Dermis blood vessel endothelial cell (primary cell): Measurements from ENCODE around the gene RAP1A. TPM values are rescaled to one million over a fixed set of nuclear protein-coding genes. Genes with fewer than 3 reads are reported as not detected.
A peak's percentile ranks its signal among the peaks of the same experiment; 100 is the strongest.

Experiments used
- DNase-seq: peaks from one replicate; pipeline ENCODE4 v3.0.0; 2010
- total RNA-seq: library from RNA; depleted of rRNA; stranded (reverse); fragments of >200 nt; gene quantifications from 2 replicates; pipeline ENCODE4 v1.2.3, GENCODE V29; 2014

The RAP1A gene
- total RNA-seq: 21.1 and 49.1 TPM in 2 replicates

DNA sequence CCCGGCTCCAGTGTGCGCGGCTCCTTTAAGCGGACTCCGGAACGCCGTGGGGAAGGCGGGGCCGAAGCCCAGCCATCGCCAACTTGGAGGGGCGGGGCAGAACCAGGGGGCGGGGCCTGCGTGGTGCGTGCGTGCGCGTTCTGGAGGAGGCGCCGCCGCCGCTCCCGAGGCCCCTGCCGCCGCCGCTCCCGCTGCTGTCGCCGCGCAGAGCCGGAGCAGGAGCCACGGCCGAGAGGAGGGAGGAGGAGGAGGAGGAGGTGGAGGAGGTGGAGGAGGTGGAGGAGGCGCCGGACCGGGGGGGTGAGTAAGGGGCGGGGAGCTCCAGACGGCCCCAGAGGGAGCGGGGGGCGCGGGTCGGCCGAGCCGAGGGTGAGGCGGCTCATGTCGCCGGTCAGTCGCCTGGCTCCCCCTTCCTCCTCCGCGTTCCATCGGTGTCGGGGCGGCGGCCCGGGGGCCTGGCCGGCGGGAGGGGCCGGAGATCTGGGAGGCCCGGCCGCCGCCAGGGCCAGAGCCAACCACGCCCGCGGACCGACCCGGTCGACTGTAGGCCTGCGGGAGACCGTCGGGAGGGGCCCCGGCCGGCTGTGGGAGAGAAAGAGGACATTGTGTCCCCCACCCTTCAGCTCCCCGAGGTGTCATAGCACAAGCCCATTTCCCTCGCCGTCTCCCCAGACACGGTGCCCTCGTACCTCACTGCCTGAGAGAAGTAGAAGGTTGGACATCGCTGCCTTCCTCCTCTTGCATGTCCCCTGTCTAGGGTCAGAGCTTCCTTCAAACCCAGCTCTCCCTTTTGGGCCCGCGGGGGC lies at the start of gene RAP1A:
RAP1A (plus strand) TSS at position 155 of the 806 bp plus-strand sequence. CDS start 71,572 bp downstream, outside the sequence.
- DNase-seq: peak; percentile 96

GRCh38 chr1:111569913-111570312 lies 49.7 kb upstream of the RAP1A start:
- no peak for DNase-seq

- DNase-seq: peak; percentile 27
Measured at GRCh38 chr1:111570781-111571181, 48.8 kb upstream of the RAP1A start.

GRCh38 chr1:111571239-111571638 lies 48.4 kb upstream of the RAP1A start:
- no peak for DNase-seq

DNA sequence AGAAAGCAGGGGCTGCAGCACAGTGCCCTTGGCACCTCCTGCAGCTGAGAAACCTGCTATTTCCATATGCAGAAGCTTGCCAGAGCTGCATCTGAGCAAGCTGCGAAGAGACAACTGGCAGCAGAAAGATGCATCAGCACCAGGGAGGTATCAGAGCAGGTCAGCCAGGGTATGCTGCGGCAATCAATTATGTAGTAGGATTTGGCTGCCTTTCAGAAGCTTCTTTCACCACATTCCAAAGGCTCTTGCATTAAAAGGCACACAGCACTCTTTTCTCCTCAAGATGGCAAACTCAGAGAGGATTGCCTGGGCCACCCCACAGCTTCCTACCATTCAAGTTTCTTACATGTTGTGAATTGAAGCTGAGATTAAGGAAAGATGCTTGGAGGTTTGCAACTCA lies 47.6 kb upstream of the RAP1A start:
- no peak for DNase-seq

DNA sequence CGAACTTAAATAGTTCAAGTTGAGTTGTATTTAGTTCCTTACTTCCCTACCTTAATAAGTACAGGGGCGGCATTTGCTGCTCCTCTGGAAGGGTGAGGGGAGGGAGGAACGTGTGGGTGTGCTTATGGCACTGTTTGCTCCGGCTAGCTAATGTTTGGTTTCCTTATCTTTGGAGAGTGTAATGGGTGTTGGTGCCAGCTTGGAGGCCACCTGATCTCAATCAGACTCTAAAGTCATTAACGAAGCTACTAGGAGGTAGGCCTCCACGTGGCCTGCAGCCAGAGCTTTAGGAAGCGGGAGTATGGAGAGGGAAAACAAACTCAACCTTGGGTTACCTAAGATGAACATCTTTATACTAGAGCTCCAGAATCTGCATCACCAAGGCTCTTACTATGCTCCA lies 43.0 kb upstream of the RAP1A start:
- no peak for DNase-seq

DNA sequence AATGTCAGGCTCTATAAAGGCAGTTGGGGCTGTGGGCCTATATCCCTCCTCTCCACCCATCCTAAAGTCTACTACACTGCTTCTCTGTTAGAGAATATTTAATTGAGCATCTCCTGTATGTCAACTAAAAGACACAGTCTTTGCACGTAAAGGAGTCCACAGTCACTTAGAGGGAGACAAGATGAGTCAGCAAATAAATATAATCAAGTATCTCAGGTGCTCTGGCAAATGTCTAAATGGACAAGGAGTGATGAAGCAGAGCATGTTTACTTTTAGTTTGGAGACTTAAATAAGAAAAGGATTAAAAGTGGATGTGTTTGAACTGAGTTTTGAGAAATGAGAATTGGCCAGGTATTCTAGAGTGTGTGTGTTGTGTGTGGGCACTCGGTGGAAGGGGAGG lies 41.8 kb upstream of the RAP1A start:
- no peak for DNase-seq

- DNase-seq: no peak
Measured at GRCh38 chr1:111581166-111581565, 38.4 kb upstream of the RAP1A start.

GRCh38 chr1:111582016-111582415 lies 37.6 kb upstream of the RAP1A start:
- no peak for DNase-seq

DNA sequence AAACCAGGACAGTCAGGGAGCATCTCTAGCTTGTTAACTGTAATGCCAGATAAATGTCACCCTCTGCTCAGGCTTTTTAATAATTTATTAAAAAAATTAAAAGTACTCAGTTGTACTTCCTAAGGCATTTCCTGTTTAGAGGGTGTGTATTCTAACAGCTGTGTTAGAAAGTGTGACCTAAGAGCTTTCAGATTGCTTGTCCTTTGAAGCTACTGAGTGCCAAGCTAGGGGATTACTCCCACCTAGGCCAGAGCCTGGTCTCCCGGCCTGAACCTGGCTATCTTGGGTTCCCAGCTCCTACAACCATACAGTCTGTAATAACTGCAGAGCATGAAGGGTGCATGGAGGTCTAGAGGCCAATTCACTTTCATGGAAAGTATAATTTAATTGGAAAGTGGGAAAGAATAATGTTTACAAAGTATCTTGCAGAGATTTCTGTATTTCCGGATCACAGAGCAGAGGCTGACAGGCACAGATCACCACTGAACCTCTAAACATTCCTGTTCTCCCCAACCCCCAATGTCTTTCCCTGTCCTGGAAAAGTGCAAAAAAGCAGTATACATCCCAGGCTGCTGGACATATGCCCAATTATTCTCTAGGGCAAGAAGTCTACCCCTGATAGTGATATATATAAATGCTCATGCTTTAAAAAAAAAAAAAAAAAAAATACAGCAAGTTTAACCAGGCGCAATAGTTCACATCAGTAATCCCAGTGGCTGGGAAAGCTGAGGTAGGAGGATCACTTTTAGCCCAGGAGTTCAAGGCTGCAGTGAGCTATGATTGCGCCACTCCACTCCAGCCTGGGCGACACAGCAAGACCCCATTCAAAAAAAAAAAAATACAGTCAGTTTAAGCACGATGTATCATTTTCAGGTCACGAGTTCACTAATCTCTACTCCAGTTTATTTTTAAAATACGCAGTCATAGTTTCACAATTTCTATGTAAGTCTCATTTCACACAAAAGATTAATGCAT lies 36.7 kb upstream of the RAP1A start:
- DNase-seq: peak; percentile 14

DNA sequence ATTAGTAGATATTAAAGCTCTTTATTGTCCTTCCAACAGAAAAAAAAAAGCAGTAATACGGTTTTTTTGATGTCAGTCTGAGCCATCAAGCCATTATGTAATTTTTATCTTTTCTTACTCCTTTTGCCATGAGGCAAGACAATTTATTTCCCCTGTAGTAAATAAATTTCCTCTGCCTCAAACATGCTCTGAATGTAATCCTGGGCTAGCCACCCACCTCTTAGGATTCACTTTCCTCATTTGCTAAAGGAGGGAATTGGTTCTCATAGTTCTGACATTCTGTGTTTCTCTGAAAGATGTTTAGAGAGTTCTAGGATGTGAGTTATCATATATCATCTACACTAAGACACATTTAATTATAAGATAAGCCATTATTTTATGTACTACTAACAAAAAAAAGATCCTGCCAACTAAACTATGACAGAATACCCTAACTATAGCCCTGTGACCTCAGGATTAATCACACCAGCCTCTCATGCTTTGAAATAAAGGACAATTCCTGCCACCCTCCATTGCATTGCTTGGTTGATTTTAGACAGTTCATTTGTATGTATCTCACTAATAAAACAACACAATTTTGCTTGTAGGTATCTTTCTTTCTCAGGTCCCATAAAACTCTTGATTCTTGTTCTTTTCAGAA lies 34.0 kb upstream of the RAP1A start:
- no peak for DNase-seq

GRCh38 chr1:111586112-111586511 lies 33.5 kb upstream of the RAP1A start:
- no peak for DNase-seq

DNA sequence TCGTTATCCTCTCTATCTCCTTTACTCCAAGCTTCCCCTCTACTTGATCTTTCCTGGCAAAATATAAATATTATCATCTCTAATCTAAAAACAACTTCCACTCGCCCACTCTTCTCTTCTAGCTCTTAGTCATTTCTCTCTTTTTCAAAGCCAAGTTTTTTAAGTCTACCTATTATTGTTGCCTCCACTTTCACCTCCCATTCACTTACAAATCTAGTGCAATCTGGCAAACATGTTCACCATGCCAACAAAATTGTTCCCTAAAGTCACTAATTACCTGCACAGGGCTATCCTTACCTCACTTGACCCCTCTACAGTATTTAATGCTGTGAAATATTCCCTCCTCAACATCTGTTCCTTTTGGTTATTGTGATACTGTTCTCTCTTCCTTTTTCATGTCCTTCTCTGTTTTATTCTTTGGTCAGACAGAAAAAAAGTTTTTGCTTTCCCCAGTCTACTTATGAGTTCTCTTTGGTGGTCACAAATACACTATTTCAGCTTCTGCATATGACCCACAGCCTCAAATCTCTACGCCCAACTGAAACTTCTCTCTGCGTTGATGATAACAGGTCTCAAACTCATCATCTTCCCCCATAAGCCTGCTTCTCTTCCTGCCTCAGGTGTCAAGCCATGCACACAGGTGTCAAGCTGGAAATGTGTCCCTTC lies 31.9 kb upstream of the RAP1A start:
- DNase-seq: no peak

GRCh38 chr1:111591937-111592336 lies 27.7 kb upstream of the RAP1A start:
- no peak for DNase-seq

- peak; percentile 87 for DNase-seq
Measured at GRCh38 chr1:111592389-111593361, 26.9 kb upstream of the RAP1A start.

DNA sequence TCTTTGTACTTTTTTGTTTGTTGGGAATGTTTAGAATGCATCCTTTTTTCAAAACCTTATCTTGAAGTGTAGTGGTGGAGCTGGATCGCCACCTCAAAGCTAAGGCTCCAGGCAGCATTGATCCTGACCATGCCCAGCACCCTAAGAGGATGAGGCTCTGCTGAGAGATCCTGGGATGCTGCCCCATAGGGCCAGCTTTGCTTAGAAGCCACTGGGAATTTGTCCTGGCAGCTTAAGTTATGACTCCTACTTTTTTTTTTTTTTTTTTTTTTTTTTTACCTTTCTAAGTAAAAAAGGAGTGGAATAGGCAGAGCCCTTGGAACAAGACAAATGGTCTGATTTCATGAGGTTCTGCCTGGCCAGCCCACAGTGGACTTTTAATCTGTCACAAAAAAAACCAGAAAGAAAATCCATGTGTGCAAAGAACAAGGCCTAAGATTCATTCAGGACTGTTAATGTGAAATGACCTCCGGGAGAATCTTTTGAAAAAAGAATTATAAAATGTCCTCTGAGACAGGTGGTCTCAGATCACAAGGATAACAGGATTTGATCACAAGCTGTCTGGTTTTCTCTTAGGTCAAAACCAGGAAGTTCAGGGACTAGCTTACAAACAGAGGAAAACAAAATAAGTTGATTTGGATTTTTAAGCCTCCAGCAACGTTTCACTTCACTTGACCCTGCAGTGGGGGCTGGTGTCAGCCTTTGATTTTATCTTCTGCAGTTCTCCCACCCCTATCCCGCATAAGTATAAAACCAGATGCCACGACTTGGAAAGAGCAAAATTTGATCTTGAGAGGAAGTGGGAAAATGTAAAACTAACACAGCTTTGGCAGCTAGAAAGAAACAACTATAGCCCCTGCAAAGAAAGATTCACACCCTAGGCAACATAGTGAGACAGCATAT lies 25.9 kb upstream of the RAP1A start:
- peak; percentile 10 for DNase-seq

DNA sequence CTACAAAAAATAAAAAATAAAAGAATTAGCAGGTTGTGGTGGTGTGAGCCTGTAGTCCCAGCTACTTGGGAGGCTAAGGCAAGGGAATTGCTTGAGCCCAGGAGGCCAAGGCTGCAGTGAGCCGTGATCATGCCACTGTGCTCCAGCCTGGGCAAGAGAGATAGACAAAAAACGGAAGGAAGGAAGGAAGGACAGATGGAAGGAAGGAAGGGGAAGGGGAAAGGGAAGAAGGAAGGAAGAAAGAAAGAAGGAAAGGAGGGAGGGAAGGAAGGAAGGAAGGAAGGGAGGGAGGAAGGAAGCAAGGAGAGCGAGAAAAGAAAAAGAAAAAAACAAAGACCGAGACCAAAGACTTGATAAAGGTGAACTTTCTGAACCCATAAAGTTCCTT lies 25.3 kb upstream of the RAP1A start:
- DNase-seq: no peak

- no peak for DNase-seq
Measured at GRCh38 chr1:111595807-111596206, 23.8 kb upstream of the RAP1A start.

- DNase-seq: no peak
Measured at GRCh38 chr1:111596499-111596898, 23.1 kb upstream of the RAP1A start.

- DNase-seq: no peak
Measured at GRCh38 chr1:111597426-111597825, 22.2 kb upstream of the RAP1A start.
